NCI-H524 treated with DMSO at 0.1 percent for 48 hours (cell line): ENCODE measurements around the gene CAPN13.

Experiments used
- DNase-seq: peaks from one replicate; lab custom pipeline; 2025; lab: John Stamatoyannopoulos, UW

The CAPN13 gene

GRCh38 chr2:30786923-30787685 lies 20.1 kb downstream of the CAPN13 start:
- no peak for DNase-seq

- DNase-seq: no peak
Observed at GRCh38 chr2:30784682-30785081, 22.6 kb downstream of the CAPN13 start.

GRCh38 chr2:30781961-30782533 lies 25.2 kb downstream of the CAPN13 start:
- no peak for DNase-seq

- DNase-seq: no peak
Observed at GRCh38 chr2:30781451-30781850, 25.8 kb downstream of the CAPN13 start.

GRCh38 chr2:30780776-30781330 lies 26.4 kb downstream of the CAPN13 start:
- no peak for DNase-seq

GRCh38 chr2:30778611-30779010 lies 28.6 kb downstream of the CAPN13 start:
- DNase-seq: no peak

- no peak for DNase-seq
Observed at GRCh38 chr2:30777661-30778505, 29.4 kb downstream of the CAPN13 start.

GRCh38 chr2:30776831-30777635 lies 30.2 kb downstream of the CAPN13 start:
- DNase-seq: no peak

- no peak for DNase-seq
Observed at GRCh38 chr2:30775833-30776232, 31.4 kb downstream of the CAPN13 start.

- DNase-seq: no peak
Observed at GRCh38 chr2:30772021-30772705, 35.1 kb downstream of the CAPN13 start.

GRCh38 chr2:30770816-30771576 lies 36.2 kb downstream of the CAPN13 start:
- DNase-seq: no peak

- DNase-seq: no peak
Observed at GRCh38 chr2:30769891-30770462, 37.3 kb downstream of the CAPN13 start.

GRCh38 chr2:30769481-30769780 lies 37.8 kb downstream of the CAPN13 start:
- no peak for DNase-seq

GRCh38 chr2:30768708-30769480 lies 38.4 kb downstream of the CAPN13 start:
- DNase-seq: no peak

- DNase-seq: no peak
Observed at GRCh38 chr2:30768036-30768686, 39.1 kb downstream of the CAPN13 start.

GRCh38 chr2:30766666-30767065 lies 40.6 kb downstream of the CAPN13 start:
- DNase-seq: no peak

GRCh38 chr2:30765876-30766470 lies 41.3 kb downstream of the CAPN13 start:
- no peak for DNase-seq

GRCh38 chr2:30765191-30765590 lies 42.1 kb downstream of the CAPN13 start:
- no peak for DNase-seq
